SK-N-SH treated with all-trans-retinoic acid at 6 μM for 48 hours (cell line): Measurements from ENCODE around the gene SWSAP1.

Experiments
- ATAC-seq: fragments of 200-7000 bp; cut with Tn5 transposase; 3 replicates; pipeline ENCODE4 v1.9.1; 2020; ENCODE audit warnings: mild to moderate bottlenecking, moderate library complexity
- ARNTL ChIP-seq: fragments of 450-650 bp; formaldehyde crosslinking; IDR thresholded peaks from 2 replicates; pipeline ENCODE4 v1.5.0; 2020; ENCODE audit warnings: low read depth, mild to moderate bottlenecking, moderate library complexity, borderline replicate concordance
- BACH2 ChIP-seq: fragments of 250-450 bp; sonication (Bioruptor Pico); IDR thresholded peaks from 2 replicates; pipeline ENCODE4 v1.9.0; 2021; ENCODE audit warnings: mild to moderate bottlenecking, borderline replicate concordance
- CSDC2 ChIP-seq: fragments of 250-450 bp; sonication (Bioruptor Pico); IDR thresholded peaks from 2 replicates; pipeline ENCODE4 v1.5.0; 2020; ENCODE audit warnings: mild to moderate bottlenecking, moderate library complexity
- ESRRG ChIP-seq: fragments of 250-450 bp; sonication (Bioruptor Pico); IDR thresholded peaks from 2 replicates; pipeline ENCODE4 v1.6.1; 2021; ENCODE audit warnings: mild to moderate bottlenecking
- GLIS3 ChIP-seq: fragments of 250-450 bp; sonication (Bioruptor Pico); IDR thresholded peaks from 2 replicates; pipeline ENCODE4 v1.5.0; 2020; ENCODE audit warnings: mild to moderate bottlenecking, moderate library complexity
- ISL1 ChIP-seq: fragments of 250-450 bp; sonication (Bioruptor Pico); IDR thresholded peaks from 2 replicates; pipeline ENCODE4 v2.1.2; 2022; ENCODE audit warnings: mild to moderate bottlenecking, moderate library complexity
- OSR1 ChIP-seq: fragments of 250-450 bp; sonication (Bioruptor Pico); IDR thresholded peaks from 2 replicates; pipeline ENCODE4 v1.8.0; 2022; ENCODE audit warnings: moderate library complexity, mild to moderate bottlenecking, inconsistent platforms
- PPARA ChIP-seq: fragments of 250-450 bp; sonication (Bioruptor Pico); IDR thresholded peaks from 2 replicates; pipeline ENCODE4 v1.5.0; 2020; ENCODE audit warnings: mild to moderate bottlenecking, borderline replicate concordance
- RARB ChIP-seq: fragments of 250-450 bp; sonication (Bioruptor Pico); IDR thresholded peaks from 2 replicates; pipeline ENCODE4 v1.8.0; 2021; ENCODE audit warnings: mild to moderate bottlenecking, moderate library complexity
- SNAI2 ChIP-seq: fragments of 250-450 bp; sonication (Bioruptor Pico); IDR thresholded peaks from 2 replicates; pipeline ENCODE4 v1.5.0; 2020; ENCODE audit warnings: mild to moderate bottlenecking, moderate library complexity
- TCF4 ChIP-seq: fragments of 250-450 bp; sonication (Bioruptor Pico); IDR thresholded peaks from 2 replicates; pipeline ENCODE4 v1.8.0; 2021; ENCODE audit warnings: mild to moderate bottlenecking, moderate library complexity, borderline replicate concordance
- ZFP3 ChIP-seq: fragments of 250-450 bp; sonication (Bioruptor Pico); IDR thresholded peaks from 2 replicates; pipeline ENCODE4 v1.5.0; 2020; ENCODE audit warnings: mild to moderate bottlenecking, moderate library complexity
- ZFP30 ChIP-seq: fragments of 450-650 bp; formaldehyde crosslinking; IDR thresholded peaks from 2 replicates; pipeline ENCODE4 v1.5.0; 2022; ENCODE audit warnings: mild to moderate bottlenecking, moderate library complexity
- ZNF565 ChIP-seq: fragments of 450-650 bp; formaldehyde crosslinking; conservative IDR thresholded peaks from 2 replicates; pipeline ENCODE4 v1.5.0; 2020; ENCODE audit warnings: low read depth, mild to moderate bottlenecking, moderate library complexity
- ZNF70 ChIP-seq: fragments of 450-650 bp; formaldehyde crosslinking; IDR thresholded peaks from 2 replicates; pipeline ENCODE4 v1.5.0; 2020; ENCODE audit warnings: mild to moderate bottlenecking, moderate library complexity
- ZNF8 ChIP-seq: fragments of 450-650 bp; formaldehyde crosslinking; IDR thresholded peaks from 2 replicates; pipeline ENCODE4 v1.5.0; 2020; ENCODE audit warnings: mild to moderate bottlenecking, moderate library complexity
- TF ChIP-seq, protein P1 (sequence below): fragments of 250-450 bp; sonication (Bioruptor Pico); IDR thresholded peaks from 2 replicates; pipeline ENCODE4 v1.8.0; 2020; ENCODE audit warnings: mild to moderate bottlenecking, moderate library complexity, borderline replicate concordance
- TF ChIP-seq, protein P2 (sequence below): fragments of 250-450 bp; sonication (Bioruptor Pico); IDR thresholded peaks from 2 replicates; pipeline ENCODE4 v1.5.0; 2020; ENCODE audit warnings: mild to moderate bottlenecking, moderate library complexity
- TF ChIP-seq, protein P3 (sequence below): fragments of 250-450 bp; sonication (Bioruptor Pico); IDR thresholded peaks from 2 replicates; pipeline ENCODE4 v1.8.0; 2021; ENCODE audit warnings: low read depth, mild to moderate bottlenecking, moderate library complexity, borderline replicate concordance
- TF ChIP-seq, protein P4 (sequence below): fragments of 250-450 bp; sonication (Bioruptor Pico); IDR thresholded peaks from 2 replicates; pipeline ENCODE4 v1.5.1; 2020; ENCODE audit warnings: low read depth, mild to moderate bottlenecking, moderate library complexity
- TF ChIP-seq, protein P5 (sequence below): fragments of 250-450 bp; sonication (Bioruptor Pico); IDR thresholded peaks from 2 replicates; pipeline ENCODE4 v1.5.1; 2021; ENCODE audit warnings: mild to moderate bottlenecking, moderate library complexity

SWSAP1 gene

DNA sequence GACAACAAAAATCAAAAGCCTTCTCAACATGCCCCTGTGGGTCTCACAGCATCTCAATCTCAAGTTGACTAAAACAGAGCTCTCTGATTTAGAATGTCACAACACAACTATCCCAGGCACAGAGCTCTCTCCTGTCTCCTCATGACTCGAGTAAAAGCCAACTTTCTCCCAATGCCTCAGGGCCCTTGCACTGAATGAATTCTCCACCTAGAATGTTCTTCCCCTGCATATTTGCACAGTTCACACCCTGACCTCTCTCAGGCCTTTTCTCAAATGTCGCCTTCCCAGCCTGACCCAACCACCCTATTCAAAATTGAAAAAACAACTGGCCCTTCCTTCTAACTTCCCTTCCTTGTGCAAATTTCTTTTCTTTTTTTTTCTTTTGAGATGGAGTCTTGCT lies 3.7 kb upstream of the SWSAP1 start:
- no peak for ATAC-seq
- TF ChIP-seq ZNF565 (CRISPR knock-in tag) (no peak), ZNF70 (CRISPR knock-in tag) (no peak), BACH2 (CRISPR knock-in tag) (no peak), ZFP30 (no peak), ESRRG (CRISPR knock-in tag) (no peak), ISL1 (no peak), CSDC2 (CRISPR knock-in tag) (no peak), RARB (no peak), PPARA (no peak)
- TF ChIP-seq, protein P1, sequence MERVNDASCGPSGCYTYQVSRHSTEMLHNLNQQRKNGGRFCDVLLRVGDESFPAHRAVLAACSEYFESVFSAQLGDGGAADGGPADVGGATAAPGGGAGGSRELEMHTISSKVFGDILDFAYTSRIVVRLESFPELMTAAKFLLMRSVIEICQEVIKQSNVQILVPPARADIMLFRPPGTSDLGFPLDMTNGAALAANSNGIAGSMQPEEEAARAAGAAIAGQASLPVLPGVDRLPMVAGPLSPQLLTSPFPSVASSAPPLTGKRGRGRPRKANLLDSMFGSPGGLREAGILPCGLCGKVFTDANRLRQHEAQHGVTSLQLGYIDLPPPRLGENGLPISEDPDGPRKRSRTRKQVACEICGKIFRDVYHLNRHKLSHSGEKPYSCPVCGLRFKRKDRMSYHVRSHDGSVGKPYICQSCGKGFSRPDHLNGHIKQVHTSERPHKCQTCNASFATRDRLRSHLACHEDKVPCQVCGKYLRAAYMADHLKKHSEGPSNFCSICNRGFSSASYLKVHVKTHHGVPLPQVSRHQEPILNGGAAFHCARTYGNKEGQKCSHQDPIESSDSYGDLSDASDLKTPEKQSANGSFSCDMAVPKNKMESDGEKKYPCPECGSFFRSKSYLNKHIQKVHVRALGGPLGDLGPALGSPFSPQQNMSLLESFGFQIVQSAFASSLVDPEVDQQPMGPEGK (CRISPR knock-in tag) = no peak

DNA sequence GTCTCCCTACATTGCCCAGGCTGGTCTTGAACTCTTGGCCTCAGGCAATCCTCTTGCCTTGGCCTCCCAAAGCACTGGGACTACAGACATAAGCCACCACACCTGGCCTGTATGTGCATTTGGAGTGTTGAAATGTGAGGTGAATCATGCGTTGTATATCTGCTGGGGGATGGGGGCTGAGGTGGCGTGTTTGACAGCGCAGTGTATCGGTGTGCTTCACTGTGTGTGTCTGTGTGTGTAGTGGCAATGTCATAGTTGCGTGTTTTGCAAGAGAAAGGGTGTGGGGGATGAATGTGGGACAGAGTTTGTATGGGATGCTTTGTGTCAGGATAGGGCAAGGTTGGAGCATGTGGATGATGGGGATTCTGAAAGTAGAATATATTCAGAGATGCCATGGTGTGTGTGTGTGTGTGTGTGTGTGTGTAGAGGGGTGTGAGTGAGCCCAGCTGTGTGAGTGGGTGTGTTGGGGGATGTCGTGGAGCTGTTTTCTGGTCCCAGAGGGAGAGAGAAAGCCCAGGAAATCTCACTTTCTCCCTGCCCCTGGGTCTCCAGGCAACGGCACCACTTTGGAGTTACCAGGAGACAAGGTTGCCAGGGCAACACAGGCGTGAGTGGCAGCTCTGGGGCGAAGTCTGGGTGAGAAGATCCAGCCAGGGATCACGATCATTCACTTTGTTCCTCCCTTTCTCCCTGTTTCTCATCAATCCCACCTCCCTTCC lies 1.1 kb upstream of the SWSAP1 start:
- no peak for ATAC-seq
- no peak for TF ChIP-seq RARB
- TF ChIP-seq, protein P2, sequence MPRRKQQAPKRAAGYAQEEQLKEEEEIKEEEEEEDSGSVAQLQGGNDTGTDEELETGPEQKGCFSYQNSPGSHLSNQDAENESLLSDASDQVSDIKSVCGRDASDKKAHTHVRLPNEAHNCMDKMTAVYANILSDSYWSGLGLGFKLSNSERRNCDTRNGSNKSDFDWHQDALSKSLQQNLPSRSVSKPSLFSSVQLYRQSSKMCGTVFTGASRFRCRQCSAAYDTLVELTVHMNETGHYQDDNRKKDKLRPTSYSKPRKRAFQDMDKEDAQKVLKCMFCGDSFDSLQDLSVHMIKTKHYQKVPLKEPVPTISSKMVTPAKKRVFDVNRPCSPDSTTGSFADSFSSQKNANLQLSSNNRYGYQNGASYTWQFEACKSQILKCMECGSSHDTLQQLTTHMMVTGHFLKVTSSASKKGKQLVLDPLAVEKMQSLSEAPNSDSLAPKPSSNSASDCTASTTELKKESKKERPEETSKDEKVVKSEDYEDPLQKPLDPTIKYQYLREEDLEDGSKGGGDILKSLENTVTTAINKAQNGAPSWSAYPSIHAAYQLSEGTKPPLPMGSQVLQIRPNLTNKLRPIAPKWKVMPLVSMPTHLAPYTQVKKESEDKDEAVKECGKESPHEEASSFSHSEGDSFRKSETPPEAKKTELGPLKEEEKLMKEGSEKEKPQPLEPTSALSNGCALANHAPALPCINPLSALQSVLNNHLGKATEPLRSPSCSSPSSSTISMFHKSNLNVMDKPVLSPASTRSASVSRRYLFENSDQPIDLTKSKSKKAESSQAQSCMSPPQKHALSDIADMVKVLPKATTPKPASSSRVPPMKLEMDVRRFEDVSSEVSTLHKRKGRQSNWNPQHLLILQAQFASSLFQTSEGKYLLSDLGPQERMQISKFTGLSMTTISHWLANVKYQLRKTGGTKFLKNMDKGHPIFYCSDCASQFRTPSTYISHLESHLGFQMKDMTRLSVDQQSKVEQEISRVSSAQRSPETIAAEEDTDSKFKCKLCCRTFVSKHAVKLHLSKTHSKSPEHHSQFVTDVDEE (CRISPR knock-in tag) = no peak
- TF ChIP-seq ZFP30 = no peak
- TF ChIP-seq BACH2 (CRISPR knock-in tag) = no peak
- TF ChIP-seq CSDC2 (CRISPR knock-in tag) = no peak
- TF ChIP-seq GLIS3 (CRISPR knock-in tag) = no peak
- TF ChIP-seq OSR1 (CRISPR knock-in tag) = no peak
- TF ChIP-seq ZFP3 = no peak
- TF ChIP-seq ISL1 = no peak
- no peak for TF ChIP-seq ARNTL (CRISPR knock-in tag)
- TF ChIP-seq ZNF565 (CRISPR knock-in tag) = no peak
- no peak for TF ChIP-seq TCF4 (CRISPR knock-in tag)
- TF ChIP-seq, protein P3, sequence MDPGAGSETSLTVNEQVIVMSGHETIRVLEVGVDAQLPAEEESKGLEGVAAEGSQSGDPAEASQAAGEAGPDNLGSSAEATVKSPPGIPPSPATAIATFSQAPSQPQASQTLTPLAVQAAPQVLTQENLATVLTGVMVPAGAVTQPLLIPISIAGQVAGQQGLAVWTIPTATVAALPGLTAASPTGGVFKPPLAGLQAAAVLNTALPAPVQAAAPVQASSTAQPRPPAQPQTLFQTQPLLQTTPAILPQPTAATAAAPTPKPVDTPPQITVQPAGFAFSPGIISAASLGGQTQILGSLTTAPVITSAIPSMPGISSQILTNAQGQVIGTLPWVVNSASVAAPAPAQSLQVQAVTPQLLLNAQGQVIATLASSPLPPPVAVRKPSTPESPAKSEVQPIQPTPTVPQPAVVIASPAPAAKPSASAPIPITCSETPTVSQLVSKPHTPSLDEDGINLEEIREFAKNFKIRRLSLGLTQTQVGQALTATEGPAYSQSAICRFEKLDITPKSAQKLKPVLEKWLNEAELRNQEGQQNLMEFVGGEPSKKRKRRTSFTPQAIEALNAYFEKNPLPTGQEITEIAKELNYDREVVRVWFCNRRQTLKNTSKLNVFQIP (CRISPR knock-in tag) = no peak
- no peak for TF ChIP-seq ZNF8
- TF ChIP-seq SNAI2 (CRISPR knock-in tag) = no peak

DNA sequence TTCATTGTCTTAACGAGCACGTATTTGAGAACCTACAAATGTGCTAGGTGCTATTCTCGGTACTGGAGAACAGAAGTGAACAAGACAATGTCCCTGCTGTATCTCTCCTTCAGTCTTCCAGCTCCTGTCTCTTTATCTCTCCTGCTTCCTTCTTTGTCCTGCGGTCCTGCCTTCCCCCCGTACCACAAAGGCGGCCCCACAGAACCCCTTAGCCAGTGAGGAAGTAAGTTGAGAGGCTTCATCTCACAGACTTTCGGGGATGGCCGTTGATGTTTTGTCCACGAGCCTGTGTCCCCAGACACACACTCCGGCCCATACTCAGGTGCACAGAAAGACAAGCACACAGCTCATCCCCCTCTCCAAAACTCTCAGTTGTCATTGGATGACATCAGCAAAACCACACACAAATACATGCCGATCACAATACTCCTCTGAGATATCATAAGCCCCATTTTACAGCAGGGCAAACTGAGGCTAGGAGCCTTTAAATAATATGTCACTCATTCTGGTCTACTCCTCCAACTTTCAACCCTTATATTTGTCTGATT lies 507 bp upstream of the SWSAP1 start:
- no peak for ATAC-seq
- TF ChIP-seq, protein P3 (CRISPR knock-in tag) = peak; percentile 77; the same call in 1 of the 2 replicates
- TF ChIP-seq, protein P4, sequence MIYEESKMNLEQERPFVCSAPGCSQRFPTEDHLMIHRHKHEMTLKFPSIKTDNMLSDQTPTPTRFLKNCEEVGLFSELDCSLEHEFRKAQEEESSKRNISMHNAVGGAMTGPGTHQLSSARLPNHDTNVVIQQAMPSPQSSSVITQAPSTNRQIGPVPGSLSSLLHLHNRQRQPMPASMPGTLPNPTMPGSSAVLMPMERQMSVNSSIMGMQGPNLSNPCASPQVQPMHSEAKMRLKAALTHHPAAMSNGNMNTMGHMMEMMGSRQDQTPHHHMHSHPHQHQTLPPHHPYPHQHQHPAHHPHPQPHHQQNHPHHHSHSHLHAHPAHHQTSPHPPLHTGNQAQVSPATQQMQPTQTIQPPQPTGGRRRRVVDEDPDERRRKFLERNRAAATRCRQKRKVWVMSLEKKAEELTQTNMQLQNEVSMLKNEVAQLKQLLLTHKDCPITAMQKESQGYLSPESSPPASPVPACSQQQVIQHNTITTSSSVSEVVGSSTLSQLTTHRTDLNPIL (CRISPR knock-in tag) = peak; percentile 71
- TF ChIP-seq, protein P5, sequence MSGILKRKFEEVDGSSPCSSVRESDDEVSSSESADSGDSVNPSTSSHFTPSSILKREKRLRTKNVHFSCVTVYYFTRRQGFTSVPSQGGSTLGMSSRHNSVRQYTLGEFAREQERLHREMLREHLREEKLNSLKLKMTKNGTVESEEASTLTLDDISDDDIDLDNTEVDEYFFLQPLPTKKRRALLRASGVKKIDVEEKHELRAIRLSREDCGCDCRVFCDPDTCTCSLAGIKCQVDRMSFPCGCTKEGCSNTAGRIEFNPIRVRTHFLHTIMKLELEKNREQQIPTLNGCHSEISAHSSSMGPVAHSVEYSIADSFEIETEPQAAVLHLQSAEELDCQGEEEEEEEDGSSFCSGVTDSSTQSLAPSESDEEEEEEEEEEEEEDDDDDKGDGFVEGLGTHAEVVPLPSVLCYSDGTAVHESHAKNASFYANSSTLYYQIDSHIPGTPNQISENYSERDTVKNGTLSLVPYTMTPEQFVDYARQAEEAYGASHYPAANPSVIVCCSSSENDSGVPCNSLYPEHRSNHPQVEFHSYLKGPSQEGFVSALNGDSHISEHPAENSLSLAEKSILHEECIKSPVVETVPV (CRISPR knock-in tag) = peak; percentile 70; the same call in 1 of the 2 replicates
- TF ChIP-seq SNAI2 (CRISPR knock-in tag) (no peak), CSDC2 (CRISPR knock-in tag) (no peak)
